ENCODE results near the gene ARHGAP40. TPM values are rescaled to one million over a fixed set of nuclear protein-coding genes. Genes with fewer than 3 reads are reported as not detected.

Gene ARHGAP40
- total and polyA plus RNA-seq, 2 of the 13 experiments (the other 11 are each of a cell fraction or from before 2014, with no cell fraction given), result 0.75 to 2.1 TPM

- TF ChIP-seq ZNF180 (CRISPR knock-in tag; IDR thresholded peaks at IDR 0.05; ENCODE audit: borderline replicate concordance, low read depth) (no peak), MAFG (CRISPR knock-in tag; IDR thresholded peaks at IDR 0.05) (no peak), ZFP36 (IDR thresholded peaks at IDR 0.05; ENCODE audit: borderline replicate concordance, low read depth, low read length, partially characterized antibody) (no peak), PHB2 (IDR thresholded peaks at IDR 0.05; ENCODE audit: partially characterized antibody) (no peak), HMGXB4 (CRISPR knock-in tag; IDR thresholded peaks at IDR 0.05; ENCODE audit: borderline replicate concordance in 1 of 2, low read depth in 1 of 2) (peak in 1 of 2 experiments; percentile 24; a peak in 3 of 4 replicates), IKZF1 (IDR thresholded peaks at IDR 0.05) (no peak), ZNF225 (CRISPR knock-in tag; IDR thresholded peaks at IDR 0.05) (peak; percentile 90; the same call in 1 of the 2 replicates), ZNF264 (CRISPR knock-in tag; IDR thresholded peaks at IDR 0.05) (no peak; the same call in 1 of the 2 replicates), ZBTB7A (CRISPR knock-in tag; IDR thresholded peaks at IDR 0.05) (no peak), STAT5B (CRISPR knock-in tag; IDR thresholded peaks at IDR 0.05) (no peak), SNAPC5 (CRISPR knock-in tag; IDR thresholded peaks at IDR 0.05; ENCODE audit: borderline replicate concordance) (no peak), ZNF772 (CRISPR knock-in tag; IDR thresholded peaks at IDR 0.05) (peak; percentile 53; the same call in 1 of the 2 replicates), ZMYM4 (CRISPR knock-in tag; IDR thresholded peaks at IDR 0.05) (no peak), CEBPG (CRISPR knock-in tag; IDR thresholded peaks at IDR 0.05) (no peak), ZKSCAN8 (CRISPR knock-in tag; IDR thresholded peaks at IDR 0.05; ENCODE audit: borderline replicate concordance) (no peak; the same call in 1 of the 2 replicates), REXO4 (CRISPR knock-in tag; IDR thresholded peaks at IDR 0.05; ENCODE audit: borderline replicate concordance) (no peak), RAD51 (IDR thresholded peaks at IDR 0.05; ENCODE audit: borderline replicate concordance) (no peak), KDM4B (CRISPR knock-in tag; IDR thresholded peaks at IDR 0.05) (no peak), MLXIP (CRISPR knock-in tag; IDR thresholded peaks at IDR 0.05; ENCODE audit: borderline replicate concordance) (no peak), HOXD1 (CRISPR knock-in tag; IDR thresholded peaks at IDR 0.05) (0 out of 2 replicates have a peak, but pooled peaks have one; percentile 24), TFE3 (CRISPR knock-in tag; IDR thresholded peaks at IDR 0.05) (no peak), ZNF839 (CRISPR knock-in tag; IDR thresholded peaks at IDR 0.05; ENCODE audit: borderline replicate concordance) (no peak), CREM (IDR thresholded peaks at IDR 0.05) (no peak), CREM (CRISPR knock-in tag; IDR thresholded peaks at IDR 0.05) (0 out of 2 replicates have a peak, but pooled peaks have one; percentile 22)
These were observed at the start of gene ARHGAP40 (continued) for GRCh38 chr20:38601216-38602184.
